MCF 10A (cell line): ENCODE data around the gene BATF2. TPM values are rescaled to one million over a fixed set of nuclear protein-coding genes. Genes with fewer than 3 reads are reported as not detected.
"Not testable (repeated sequence)": the region's sequence is repeated elsewhere in the genome, so short reads cannot be mapped to it uniquely, and the experiment has no call there.

ENCODE experiments used
- BruUV-seq: library from RNA; stranded (reverse); fragments of 400-500 nt; replicated peaks from 2 replicates; lab custom pipeline; 2021; lab: Mats Ljungman, UMichigan
- CTCF ChIA-PET: fragments of 300-600 bp; sonication (Branson Sonifier 250); formaldehyde crosslinking; extraction: SDS; loops from one replicate; lab custom pipeline; 2021; ENCODE audit warnings: antibody characterized with exemption, inconsistent platforms; lab: Yijun Ruan, JAX
- POLR2A ChIA-PET: fragments of 300-600, 350-650 bp; sonication (Branson Sonifier 250); formaldehyde crosslinking; extraction: SDS; loops from one replicate; lab custom pipeline; 2020; ENCODE audit warnings: antibody characterized with exemption, inconsistent platforms; lab: Yijun Ruan, JAX
- DNase-seq: peaks from one replicate; pipeline ENCODE4 v3.0.0-alpha.2; 2018; ENCODE audit not compliant: unreplicated experiment
- H3K27ac Mint-ChIP-seq: one replicate; pipeline ENCODE4 v1.8.0; 2022; ENCODE audit warnings: mild to moderate bottlenecking, low read depth, mixed read lengths; ENCODE audit not compliant: unreplicated experiment
- H3K27me3 Mint-ChIP-seq: one replicate; pipeline ENCODE4 v1.8.0; 2022; ENCODE audit warnings: mixed read lengths; ENCODE audit not compliant: insufficient read depth, unreplicated experiment
- H3K36me3 Mint-ChIP-seq: one replicate; pipeline ENCODE4 v1.8.0; 2022; ENCODE audit warnings: mild to moderate bottlenecking, moderate library complexity, mixed read lengths; ENCODE audit not compliant: insufficient read depth, unreplicated experiment
- H3K4me1 Mint-ChIP-seq: one replicate; pipeline ENCODE4 v1.8.0; 2022; ENCODE audit warnings: mixed read lengths; ENCODE audit not compliant: insufficient read depth, unreplicated experiment
- H3K4me3 Mint-ChIP-seq: one replicate; pipeline ENCODE4 v1.8.0; 2022; ENCODE audit warnings: mild to moderate bottlenecking, moderate library complexity, mixed read lengths; ENCODE audit not compliant: unreplicated experiment
- H3K9me3 Mint-ChIP-seq: one replicate; pipeline ENCODE4 v1.8.0; 2022; ENCODE audit warnings: mixed read lengths; ENCODE audit not compliant: unreplicated experiment
- CTCF ChIP-seq: fragments of 200-600 bp; IDR thresholded peaks from one replicate; pipeline ENCODE4 v1.8.0; 2022; ENCODE audit warnings: antibody characterized with exemption, mild to moderate bottlenecking; ENCODE audit not compliant: unreplicated experiment
- intact Hi-C: fragments of 100-400 bp; cut with micrococcal nuclease; formaldehyde crosslinking; loops from 2 replicates; pipeline ENCODE4 v1.14.1; 2022
- total RNA-seq: library from RNA; stranded (reverse); gene quantifications from 2 replicates; pipeline ENCODE4 v1.2.3, GENCODE V29; 2022

BATF2 gene
- total RNA-seq, 1 experiment from 2014 or later = 1.3 TPM

- no peak for TF ChIP-seq CTCF
- DNase-seq = no peak
- no peaks in the 10 kb centered on the region for H3K4me1 Mint-ChIP-seq
- POLR2A ChIA-PET = interaction anchor here (0.8 kb wide), 1 partner anchor 130 kb away, joined by 3 read pairs; no protein-coding TSS in a partner anchor
- no peak overlapping the region for H3K4me3 Mint-ChIP-seq
- no peaks in the 10 kb centered on the region for H3K36me3 Mint-ChIP-seq
- intact Hi-C loops = no loop called here
- H3K27ac Mint-ChIP-seq = no peak overlapping the region
- no TSS peak for BruUV-seq
- no peaks in the 10 kb centered on the region for H3K27me3 Mint-ChIP-seq
- CTCF ChIA-PET = no interaction called here
- no peaks in the 10 kb centered on the region for H3K9me3 Mint-ChIP-seq
Measured at GRCh38 chr11:64989416-64989815, 7.4 kb downstream of the BATF2 start.

- ChIA-PET POLR2A (no interaction called here), CTCF (no interaction called here)
- intact Hi-C loops = no loop called here
- Mint-ChIP-seq H3K27me3 (no peaks in the 10 kb centered on the region), H3K36me3 (no peaks in the 10 kb centered on the region), H3K4me1 (no peaks in the 10 kb centered on the region), H3K27ac (no peak overlapping the region), H3K4me3 (no peak overlapping the region), H3K9me3 (no peaks in the 10 kb centered on the region)
- no peak for TF ChIP-seq CTCF
- no TSS peak for BruUV-seq
- no peak for DNase-seq
Measured at GRCh38 chr11:64987998-64988854, 8.5 kb downstream of the BATF2 start.

GRCh38 chr11:64983339-64983738 lies 13.4 kb downstream of the BATF2 start:
- peaks cover 11% of the 10 kb centered on the region for H3K27me3 Mint-ChIP-seq
- H3K4me3 Mint-ChIP-seq, intact Hi-C loops, BruUV-seq, DNase-seq, H3K4me1 Mint-ChIP-seq, H3K36me3 Mint-ChIP-seq, H3K9me3 Mint-ChIP-seq, H3K27ac Mint-ChIP-seq, POLR2A ChIA-PET: not testable (repeated sequence)
- CTCF ChIA-PET = interaction anchor here (0.7 kb wide), 1 partner anchor 138 kb away, joined by 4 read pairs; no protein-coding TSS in a partner anchor

- H3K36me3 Mint-ChIP-seq = no peaks in the 10 kb centered on the region
- DNase-seq = no peak
- no TSS peak for BruUV-seq
- no peak overlapping the region for H3K27ac Mint-ChIP-seq
- no peaks in the 10 kb centered on the region for H3K9me3 Mint-ChIP-seq
- H3K27me3 Mint-ChIP-seq = no peaks in the 10 kb centered on the region
- ChIA-PET CTCF (interaction anchor here (0.6 kb wide), 1 partner anchor 523 kb away, joined by 3 read pairs; no protein-coding TSS in a partner anchor), POLR2A (no interaction called here)
- H3K4me3 Mint-ChIP-seq = no peak overlapping the region
- intact Hi-C loops = no loop called here
- TF ChIP-seq CTCF = no peak
- H3K4me1 Mint-ChIP-seq = no peaks in the 10 kb centered on the region
Measured at GRCh38 chr11:64976651-64977050, 20.1 kb downstream of the BATF2 start.
